Esophagus squamous epithelium (tissue), 4 donors: Measurements from ENCODE around the gene FKBP1C.

Experiments used
- POLR2A ChIP-seq, 4 donors: fragments of 450-650 bp; IDR thresholded peaks; one replicate each; pipeline ENCODE4 v1.6.1; 2017; ENCODE audit warnings: antibody characterized with exemption in 4 of 4, mild to moderate bottlenecking in 4 of 4, moderate library complexity in 3 of 4
- TF ChIP-seq, protein P1 (sequence below), 6 experiments: fragments of 450-650 bp in 4 of 6; fragments of 200-600 bp in 2 of 6; sonication (generic) in 2 of 6; IDR thresholded peaks; one replicate each; pipeline ENCODE4 v1.5.1; 2016 to 2019; ENCODE audit warnings: antibody characterized with exemption in 6 of 6, mild to moderate bottlenecking in 4 of 6, moderate library complexity in 4 of 6

DNA sequence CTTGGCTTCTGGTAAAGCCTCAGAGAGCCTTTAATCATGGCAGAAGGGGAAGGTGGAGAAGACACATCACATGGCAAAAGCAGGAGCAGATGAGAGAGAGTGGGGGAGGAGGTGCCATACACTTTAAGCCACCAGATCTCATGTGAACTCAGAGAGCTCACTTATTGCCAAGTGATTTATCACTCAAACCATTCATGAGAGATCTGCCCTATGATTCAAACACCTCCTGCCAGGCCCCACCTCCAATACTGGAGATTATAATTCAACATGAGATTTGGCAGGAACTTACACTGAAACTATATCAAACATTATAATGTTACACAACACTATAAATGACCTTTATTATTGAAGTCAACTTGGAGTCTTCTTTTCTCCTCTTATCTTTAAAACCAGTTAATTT lies 47.9 kb downstream of the FKBP1C start:
- TF ChIP-seq, protein P1, sequence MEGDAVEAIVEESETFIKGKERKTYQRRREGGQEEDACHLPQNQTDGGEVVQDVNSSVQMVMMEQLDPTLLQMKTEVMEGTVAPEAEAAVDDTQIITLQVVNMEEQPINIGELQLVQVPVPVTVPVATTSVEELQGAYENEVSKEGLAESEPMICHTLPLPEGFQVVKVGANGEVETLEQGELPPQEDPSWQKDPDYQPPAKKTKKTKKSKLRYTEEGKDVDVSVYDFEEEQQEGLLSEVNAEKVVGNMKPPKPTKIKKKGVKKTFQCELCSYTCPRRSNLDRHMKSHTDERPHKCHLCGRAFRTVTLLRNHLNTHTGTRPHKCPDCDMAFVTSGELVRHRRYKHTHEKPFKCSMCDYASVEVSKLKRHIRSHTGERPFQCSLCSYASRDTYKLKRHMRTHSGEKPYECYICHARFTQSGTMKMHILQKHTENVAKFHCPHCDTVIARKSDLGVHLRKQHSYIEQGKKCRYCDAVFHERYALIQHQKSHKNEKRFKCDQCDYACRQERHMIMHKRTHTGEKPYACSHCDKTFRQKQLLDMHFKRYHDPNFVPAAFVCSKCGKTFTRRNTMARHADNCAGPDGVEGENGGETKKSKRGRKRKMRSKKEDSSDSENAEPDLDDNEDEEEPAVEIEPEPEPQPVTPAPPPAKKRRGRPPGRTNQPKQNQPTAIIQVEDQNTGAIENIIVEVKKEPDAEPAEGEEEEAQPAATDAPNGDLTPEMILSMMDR (IDR thresholded peaks at IDR 0.05) = no peak
- no peak for TF ChIP-seq POLR2A (IDR thresholded peaks at IDR 0.05)
